HG03439 (cell line): Measurements from ENCODE around the gene ADAMTS19.

Experiments used
- ATAC-seq: cut with Tn5 transposase; IDR thresholded peaks from one replicate; pipeline ENCODE4 v1.9.1; 2021; ENCODE audit warnings: mild to moderate bottlenecking, moderate library complexity; ENCODE audit not compliant: unreplicated experiment

The ADAMTS19 gene

DNA sequence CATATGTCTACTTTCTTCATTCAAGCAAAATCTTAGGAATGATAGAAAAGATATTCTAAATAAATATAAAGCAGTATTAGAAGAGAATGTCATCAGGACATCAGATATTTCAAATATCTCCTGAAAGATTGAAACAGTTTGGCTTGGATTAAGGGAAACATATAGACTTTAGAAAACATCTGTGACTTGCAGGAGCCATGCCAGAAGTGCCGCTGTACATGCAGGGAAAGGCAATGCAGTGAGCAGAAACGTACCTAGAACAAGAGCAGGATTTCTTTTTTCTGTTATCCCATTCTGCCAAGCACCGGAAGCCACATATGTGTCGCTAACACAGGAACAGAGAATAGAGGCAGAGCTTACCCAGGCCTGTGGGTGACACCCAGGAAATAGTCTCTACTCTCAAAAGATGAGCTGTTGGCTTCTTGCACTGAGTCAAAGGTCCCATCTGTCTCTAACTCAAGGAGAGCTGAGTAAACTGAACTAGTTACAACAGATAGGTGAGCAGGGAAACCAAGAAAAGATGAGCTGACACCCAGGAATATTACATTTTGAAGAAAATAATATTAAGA, 5.8 kb downstream of the ADAMTS19 start:
- ATAC-seq, result no peak

DNA sequence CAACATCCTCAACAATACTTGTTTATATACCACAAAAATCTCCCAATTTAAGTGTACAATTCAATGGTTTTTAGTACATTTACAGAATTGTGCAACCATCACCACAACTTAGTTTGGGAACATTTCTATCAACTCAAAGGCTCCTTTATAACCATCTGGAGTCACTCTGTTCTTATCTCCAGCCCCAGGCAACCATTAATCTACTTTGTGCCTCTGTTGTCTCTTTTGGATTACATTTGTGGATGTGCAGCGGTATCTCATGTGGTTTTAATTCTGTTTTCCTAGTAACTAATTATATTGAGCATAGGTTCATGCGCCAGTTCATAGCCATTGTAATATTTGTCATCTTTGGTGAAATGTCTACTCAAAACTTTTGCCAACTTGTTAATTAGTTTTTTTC, 14.4 kb downstream of the ADAMTS19 start:
- ATAC-seq, result no peak

DNA sequence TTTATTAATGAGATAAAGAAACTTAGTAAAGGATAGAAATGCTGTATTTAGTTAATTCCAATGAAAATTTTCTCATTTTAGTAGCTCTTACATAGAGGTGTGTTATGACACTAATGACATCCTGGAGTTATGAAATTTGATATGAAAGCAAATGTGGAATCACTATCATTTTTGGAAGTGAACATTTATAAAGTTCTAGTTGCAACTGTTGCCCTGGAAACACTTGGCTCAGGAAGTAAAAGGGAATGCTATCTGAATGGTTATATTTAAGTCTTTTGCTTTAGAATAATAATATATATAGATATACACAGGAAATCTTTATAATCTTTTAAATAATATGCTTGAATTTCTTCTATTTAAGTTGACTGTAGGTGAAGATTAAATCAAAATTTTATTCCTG, 16.7 kb downstream of the ADAMTS19 start:
- ATAC-seq, result no peak

GRCh38 chr5:129477532-129477931, 17.4 kb downstream of the ADAMTS19 start:
- ATAC-seq, result no peak

DNA sequence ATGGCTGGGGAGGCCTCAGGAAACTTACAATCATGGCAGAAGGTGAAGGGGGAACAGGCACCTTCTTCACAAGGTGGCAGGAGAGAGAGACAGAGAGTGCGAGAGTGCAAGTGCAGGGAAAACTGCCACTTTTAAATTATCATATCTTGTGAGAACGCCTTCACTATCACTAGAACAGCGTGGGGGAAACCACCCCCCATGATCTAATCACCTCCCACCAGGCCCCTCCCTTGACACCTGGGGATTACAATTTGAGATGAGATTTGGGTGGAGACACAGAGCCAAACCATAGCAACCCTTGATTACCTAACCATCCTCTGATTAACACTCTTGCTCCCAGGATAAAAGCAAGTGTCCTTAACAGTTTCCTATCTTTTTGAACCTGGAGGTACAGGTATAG, 21.1 kb downstream of the ADAMTS19 start:
- no peak for ATAC-seq

DNA sequence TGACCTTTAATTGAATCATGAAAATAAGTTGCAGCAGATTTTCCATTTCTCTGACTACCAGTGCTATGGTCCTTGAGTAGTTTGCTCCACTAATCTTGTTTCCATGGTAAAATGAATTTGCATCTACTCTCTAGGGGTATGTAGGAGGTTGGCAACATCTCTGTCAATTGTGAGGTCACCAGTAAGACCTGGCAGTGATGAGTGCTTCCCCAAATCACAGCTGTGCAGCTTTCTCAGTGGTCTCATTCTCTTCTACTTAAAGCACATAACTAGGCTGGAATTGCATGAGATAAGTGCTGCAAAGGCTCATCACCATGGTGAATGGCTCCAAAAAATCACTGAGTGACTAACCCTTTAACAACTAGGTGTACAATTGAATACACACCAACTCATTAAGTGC, 36.3 kb downstream of the ADAMTS19 start:
- no peak for ATAC-seq

GRCh38 chr5:129496864-129497595, 36.9 kb downstream of the ADAMTS19 start:
- no peak for ATAC-seq

DNA sequence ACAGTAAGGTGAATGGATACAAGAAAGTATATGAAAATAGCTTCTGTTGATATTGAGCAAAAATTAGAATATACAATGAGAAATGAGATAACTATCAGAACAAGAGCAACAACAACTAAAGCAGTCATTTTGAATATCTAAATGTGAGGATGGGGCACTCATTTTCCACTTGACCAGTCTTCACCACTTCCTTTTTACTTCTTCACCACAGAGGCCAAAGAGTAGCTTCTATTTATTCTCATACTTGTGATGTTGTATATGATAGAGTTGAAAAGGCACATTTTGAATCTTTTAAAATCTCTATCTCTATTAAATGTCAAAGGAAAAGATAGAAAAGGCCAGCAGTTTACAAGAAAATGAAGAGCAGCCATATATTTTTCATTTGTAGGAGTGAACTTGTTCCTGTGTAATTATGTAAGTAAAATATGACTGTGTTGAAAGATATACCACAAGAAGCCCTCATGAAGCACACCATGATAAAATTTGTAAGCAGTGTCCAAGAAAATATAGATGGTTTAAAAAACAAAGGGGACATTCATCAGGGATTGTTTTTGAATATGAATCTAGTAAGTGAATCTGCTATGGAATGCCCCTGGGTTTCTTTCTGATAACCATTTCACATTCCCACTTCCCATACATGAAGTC, 39.2 kb downstream of the ADAMTS19 start:
- ATAC-seq, result peak; percentile 52

DNA sequence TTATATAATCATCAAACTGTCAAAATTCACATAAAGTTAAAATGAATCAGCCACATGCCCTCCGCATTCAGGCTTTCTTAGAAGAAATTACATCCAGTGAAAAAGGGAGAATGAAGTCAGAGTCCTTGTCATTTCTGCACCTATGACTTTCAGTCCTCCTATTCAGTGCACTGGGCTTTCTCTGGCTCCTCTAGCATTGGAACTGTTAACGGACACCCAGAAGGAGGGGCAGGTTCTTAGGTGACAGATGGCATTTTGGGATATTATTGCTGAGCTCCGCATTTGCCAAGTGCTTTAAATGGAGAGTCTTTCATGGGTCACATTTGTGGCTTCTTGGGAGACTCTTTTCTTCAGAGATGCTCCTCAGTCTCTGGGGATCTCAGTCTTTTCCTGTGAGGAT, 40.0 kb downstream of the ADAMTS19 start:
- no peak for ATAC-seq

GRCh38 chr5:129506086-129506485, 46.0 kb downstream of the ADAMTS19 start:
- ATAC-seq, result no peak

DNA sequence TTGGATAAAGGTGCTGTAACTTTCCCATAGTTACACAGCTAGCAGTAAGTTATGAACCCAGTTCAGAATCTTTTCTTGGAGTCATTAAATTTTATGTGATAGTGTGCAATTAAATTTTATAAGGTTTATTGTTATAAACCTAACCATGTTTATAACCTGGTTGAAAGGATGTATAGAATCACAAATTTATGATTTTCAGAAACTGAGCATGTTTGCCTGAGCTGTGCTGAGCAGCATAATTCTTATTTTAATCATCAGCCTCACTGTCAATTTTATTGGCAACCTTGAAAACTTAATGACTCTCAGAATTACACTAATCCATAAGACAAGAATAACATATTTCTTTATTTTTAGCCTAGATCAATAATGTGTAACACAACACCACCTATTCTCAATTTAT, 46.9 kb downstream of the ADAMTS19 start:
- ATAC-seq, result no peak

- ATAC-seq, result no peak
These were observed 47.4 kb downstream of the ADAMTS19 start for GRCh38 chr5:129507527-129507926.

DNA sequence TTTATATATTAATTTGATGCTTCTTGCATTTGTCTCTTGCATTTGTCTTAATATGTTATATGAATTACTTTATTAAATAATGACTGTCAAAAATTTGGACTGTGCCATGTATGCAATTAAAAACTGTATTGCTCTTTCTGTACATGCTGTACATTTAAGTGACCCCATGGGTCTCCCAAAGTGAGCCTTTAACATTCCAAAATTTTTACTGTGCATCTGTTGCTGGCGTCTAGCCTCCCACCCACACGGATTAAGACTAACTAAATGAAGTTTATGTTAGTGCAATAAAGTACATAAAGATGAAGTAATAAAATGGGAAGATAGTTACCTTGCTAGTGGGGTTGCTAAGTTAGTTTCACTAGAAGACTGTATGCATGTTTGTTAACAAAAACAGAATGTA, 48.5 kb downstream of the ADAMTS19 start:
- ATAC-seq, result no peak

DNA sequence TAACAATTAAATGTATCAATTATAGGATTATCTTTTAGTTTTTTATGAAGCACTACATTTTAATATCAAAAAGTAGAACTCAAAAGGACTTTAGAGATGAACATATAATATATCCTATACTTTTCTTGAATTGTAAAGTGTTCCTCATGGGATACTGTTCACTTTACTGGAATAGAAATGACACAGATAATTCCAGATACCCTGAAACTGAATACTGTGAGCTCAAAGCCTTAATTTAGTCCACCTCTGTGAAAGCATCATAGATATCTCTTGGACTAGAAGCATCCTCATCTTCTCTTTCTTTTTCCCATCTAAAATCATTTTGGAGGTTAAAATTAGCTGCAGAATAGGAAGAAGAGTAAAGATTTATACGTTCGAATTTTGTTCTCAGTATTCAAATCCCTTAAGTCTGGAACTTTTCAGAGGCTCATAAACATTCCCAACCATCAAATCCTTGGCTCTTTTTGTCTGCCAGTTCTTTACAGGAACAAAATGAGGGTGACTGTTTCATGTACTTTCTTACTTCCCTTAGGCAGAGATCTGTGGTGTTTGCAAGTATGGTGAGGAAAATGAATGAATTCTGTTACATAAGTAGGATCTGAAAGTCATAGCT, 49.4 kb downstream of the ADAMTS19 start:
- ATAC-seq, result no peak

DNA sequence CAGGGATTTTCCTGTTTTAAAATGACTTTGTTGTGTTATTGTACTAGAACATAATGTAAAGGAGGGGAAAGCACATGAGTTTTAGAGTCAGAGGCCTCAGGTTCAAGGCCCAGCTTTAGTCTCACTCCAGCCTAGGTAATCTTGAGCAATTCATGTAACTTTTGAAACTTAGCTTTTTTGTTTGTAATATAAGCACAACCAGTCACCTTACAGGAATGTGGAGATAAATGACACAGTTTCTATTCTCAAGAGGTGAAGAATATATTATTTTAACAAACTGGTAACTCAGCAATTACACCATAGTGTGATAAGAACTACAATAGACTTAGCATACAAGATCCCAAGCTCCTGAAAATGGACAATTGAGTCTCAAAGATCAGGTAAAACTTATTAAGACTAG, 51.2 kb downstream of the ADAMTS19 start:
- ATAC-seq, result no peak

DNA sequence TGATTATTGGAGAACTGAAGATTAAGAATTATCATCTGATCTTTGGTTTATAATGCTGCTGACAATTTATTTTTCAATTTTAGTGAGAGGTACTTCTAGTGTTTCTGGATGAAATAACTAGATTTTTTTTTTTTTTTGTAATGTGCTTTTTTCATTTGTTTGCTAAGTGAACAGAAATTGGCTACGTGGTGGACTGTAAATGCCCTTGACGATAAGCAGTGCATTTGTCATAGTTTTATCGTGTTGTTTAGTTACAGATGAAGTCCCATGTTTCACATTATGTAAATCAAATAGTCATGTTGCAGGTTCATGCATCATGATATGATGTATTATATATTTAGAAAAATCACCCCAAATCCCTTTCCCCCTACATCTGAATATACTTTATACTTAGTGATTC, 81.0 kb downstream of the ADAMTS19 start:
- no peak for ATAC-seq

GRCh38 chr5:129541648-129542251, 81.7 kb downstream of the ADAMTS19 start:
- peak; percentile 71 for ATAC-seq

DNA sequence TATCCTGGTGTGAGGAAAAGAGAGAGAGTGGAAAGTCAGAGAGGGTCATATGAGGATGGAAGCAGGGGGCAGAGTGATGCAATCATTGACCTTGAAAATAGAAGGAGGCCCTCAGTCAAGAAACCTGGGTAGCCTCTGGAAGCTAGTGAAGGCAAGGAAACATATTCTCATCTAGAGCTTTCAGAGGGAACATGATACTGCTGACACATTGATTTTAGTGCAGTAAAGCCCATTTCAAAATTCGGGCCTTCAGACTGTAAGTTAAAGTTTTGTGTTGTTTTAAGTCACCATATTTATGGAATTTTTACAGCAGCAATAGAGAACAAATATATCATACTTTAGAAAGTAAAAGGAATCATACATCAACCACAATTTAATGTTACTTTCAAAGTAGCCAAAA, 87.0 kb downstream of the ADAMTS19 start:
- no peak for ATAC-seq

DNA sequence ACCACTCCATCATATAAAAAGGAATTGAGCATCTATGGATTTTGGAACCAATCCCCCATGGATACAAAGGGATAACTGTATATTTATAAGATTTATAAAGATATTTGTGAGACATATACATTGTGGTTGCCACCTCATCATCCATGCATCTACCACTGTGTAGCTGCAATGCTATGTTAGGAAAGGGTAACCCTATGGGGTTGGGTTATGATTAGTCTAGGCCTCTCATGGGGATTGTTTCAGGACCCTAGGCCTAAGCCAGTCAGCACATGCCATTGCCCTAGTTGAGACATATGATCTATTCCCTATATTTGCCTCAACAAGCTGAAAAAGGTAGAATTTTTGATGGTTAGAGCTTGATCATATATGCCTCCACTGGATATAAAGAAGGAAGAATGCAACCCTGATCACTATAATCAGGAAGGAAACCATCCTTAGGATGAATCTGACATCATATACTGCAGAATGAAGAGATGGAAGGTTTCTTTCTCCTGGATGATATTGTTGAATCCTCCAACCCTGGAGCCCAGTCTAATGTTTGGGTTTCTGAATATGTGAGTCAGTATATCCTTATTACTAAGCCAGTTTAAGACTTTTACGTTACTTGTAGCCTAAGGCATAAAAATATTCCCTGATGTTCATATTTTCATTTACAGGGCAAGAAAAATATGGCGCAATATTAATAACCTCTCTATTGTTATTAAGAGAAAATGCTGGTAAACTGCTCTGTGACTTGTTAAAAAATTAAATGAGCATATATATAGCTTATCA, 94.2 kb downstream of the ADAMTS19 start:
- no peak for ATAC-seq

GRCh38 chr5:129563585-129563984, 103.5 kb downstream of the ADAMTS19 start:
- ATAC-seq, result no peak

GRCh38 chr5:129569295-129569694, 109.2 kb downstream of the ADAMTS19 start:
- no peak for ATAC-seq
